ENCODE results near the gene RASL11A. TPM values are rescaled to one million over a fixed set of nuclear protein-coding genes. Genes with fewer than 3 reads are reported as not detected.

RASL11A gene
- total RNA-seq, 1 donor from 2014 or later: 2.0 TPM

DNA sequence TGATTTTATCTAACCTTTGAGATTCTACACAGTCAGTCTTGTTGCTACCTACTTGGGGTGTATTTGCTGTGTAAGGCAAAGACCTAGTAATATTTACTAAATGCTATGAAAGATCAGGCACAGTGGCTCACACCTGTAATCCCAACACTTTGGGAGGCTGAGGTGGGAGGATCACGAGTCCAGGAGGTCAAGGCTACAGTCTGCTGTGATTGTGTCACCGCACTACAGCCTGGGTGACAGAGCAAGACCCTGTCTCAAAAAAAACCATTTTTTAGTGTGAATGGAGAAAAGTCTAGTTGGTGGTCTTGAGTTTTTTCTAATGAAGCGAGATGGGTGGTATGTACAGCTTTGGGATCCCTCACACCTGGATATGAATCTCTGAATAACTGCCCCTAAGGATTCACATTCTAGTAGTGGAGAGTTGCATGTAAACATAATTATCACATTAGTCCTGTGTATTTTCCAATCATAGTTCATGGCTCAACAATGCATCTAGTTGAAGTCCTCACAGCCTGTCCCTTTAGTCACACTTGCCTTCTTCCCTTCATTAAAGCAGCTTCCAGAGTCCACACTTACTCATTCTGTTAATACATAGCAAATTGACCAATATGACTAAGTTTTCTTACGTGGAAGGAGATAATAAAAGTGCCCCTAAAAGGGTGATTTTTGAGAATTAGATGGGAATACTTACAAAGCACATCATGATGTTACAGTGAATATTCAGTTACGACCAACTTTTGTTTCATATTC is 11.8 kb upstream of the RASL11A start:
- POLR2A ChIA-PET: no interaction called here
- Mint-ChIP-seq H3K36me3 (ENCODE audit: low read depth) (peaks cover 70% of the 10 kb centered on the region), H3K9me3 (no peaks in the 10 kb centered on the region), H3K27ac (peak overlapping the region; percentile 80), H3K4me1 (peaks cover 64% of the 10 kb centered on the region), H3K27me3 (no peaks in the 10 kb centered on the region), H3K4me3 (no peak overlapping the region)
- no peak for DNase-seq
- TF ChIP-seq, protein P1, sequence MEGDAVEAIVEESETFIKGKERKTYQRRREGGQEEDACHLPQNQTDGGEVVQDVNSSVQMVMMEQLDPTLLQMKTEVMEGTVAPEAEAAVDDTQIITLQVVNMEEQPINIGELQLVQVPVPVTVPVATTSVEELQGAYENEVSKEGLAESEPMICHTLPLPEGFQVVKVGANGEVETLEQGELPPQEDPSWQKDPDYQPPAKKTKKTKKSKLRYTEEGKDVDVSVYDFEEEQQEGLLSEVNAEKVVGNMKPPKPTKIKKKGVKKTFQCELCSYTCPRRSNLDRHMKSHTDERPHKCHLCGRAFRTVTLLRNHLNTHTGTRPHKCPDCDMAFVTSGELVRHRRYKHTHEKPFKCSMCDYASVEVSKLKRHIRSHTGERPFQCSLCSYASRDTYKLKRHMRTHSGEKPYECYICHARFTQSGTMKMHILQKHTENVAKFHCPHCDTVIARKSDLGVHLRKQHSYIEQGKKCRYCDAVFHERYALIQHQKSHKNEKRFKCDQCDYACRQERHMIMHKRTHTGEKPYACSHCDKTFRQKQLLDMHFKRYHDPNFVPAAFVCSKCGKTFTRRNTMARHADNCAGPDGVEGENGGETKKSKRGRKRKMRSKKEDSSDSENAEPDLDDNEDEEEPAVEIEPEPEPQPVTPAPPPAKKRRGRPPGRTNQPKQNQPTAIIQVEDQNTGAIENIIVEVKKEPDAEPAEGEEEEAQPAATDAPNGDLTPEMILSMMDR (IDR thresholded peaks at IDR 0.05): no peak
- CTCF ChIA-PET: no interaction called here
- no peak for ATAC-seq (ENCODE audit: low read depth)
- intact Hi-C loops (cut with micrococcal nuclease): loop anchor here (10.0 kb wide), 1 partner anchor 166 kb away; the partner anchor contains the start of gene GTF3A

DNA sequence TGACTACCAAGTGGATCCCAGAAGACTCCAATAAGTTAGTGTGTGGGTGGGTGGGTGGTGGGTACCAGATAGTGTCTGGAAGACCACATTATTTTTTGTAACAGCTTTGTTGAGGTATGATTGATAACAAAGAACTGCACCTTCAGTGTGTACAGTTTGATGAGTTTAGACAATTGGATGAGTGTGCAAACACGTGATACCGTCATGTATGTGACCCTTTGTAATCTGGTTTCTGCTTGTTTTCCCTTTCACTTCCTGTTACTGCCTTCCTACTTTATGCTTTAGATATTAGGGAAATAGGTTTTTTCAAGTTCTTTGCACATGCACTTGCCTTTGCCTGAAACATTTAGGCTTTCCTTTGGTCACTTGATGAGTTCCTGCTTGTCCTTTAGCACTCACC is 10.8 kb upstream of the RASL11A start:
- peak; percentile 73 for ATAC-seq (ENCODE audit: low read depth)
- Mint-ChIP-seq H3K27me3 (no peaks in the 10 kb centered on the region), H3K27ac (peak overlapping the region; percentile 80), H3K4me3 (peak overlapping the region; percentile 13), H3K4me1 (peaks cover 61% of the 10 kb centered on the region), H3K36me3 (ENCODE audit: low read depth) (peaks cover 62% of the 10 kb centered on the region), H3K9me3 (no peaks in the 10 kb centered on the region)
- intact Hi-C loops (cut with micrococcal nuclease): loop anchor here (1.0 to 10.0 kb wide), 3 partner anchors 9 to 165 kb away; partner anchors contain the start of genes GTF3A, RASL11A and RPL21
- ChIA-PET CTCF (no interaction called here), POLR2A (interaction anchor here (0.7 kb wide), 1 partner anchor 9 kb away, joined by 3 read pairs; the partner anchor contains the start of gene RPL21)
- TF ChIP-seq, protein P1 (IDR thresholded peaks at IDR 0.05): no peak
- no peak for DNase-seq

DNA sequence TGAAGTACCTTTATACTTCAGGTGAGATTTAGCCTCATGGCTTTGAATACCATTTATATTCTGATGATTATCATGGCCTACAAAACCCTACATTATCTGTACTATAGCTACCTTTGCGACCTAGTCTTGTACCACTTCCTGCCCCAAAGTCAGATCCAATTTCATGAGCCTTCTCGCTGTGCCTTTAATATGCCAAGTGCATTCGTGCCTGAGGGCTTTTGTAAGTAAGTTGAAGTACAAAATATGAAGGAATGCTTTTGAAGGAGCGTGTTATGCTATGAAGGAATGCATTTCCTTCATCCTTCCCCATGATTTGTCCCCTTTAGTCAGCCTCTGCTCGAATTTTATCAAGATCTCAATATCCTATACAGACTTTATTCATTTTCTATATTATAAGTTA is 9.2 kb upstream of the RASL11A start:
- ATAC-seq (ENCODE audit: low read depth): no peak
- intact Hi-C loops (cut with micrococcal nuclease): no loop called here
- Mint-ChIP-seq H3K9me3 (no peaks in the 10 kb centered on the region), H3K27me3 (no peaks in the 10 kb centered on the region), H3K4me3 (no peak overlapping the region), H3K36me3 (ENCODE audit: low read depth) (peaks cover 49% of the 10 kb centered on the region), H3K27ac (no peak overlapping the region), H3K4me1 (peaks cover 56% of the 10 kb centered on the region)
- TF ChIP-seq, protein P1 (IDR thresholded peaks at IDR 0.05): no peak
- DNase-seq: no peak
- ChIA-PET CTCF (no interaction called here), POLR2A (no interaction called here)

DNA sequence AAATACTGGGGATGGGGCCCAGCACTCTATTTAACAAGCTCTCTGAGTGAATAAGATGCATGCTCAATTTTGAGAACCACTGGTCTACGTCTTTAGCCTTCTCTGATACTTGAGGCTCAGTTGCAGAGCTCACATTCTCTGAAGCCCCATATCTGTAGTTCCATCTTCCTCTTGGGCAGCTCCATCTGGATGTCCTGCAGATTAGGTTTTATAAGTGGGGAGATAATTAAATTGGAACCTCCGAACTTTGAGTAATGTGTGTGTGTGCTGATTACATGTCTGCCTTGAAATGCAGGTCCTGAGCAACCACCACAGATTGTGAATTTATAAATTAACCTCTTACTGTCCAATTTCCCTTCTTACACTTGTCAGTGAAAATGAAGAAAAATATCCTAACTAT is 7.2 kb upstream of the RASL11A start:
- DNase-seq: no peak
- no peak overlapping the region for H3K27ac Mint-ChIP-seq
- H3K4me3 Mint-ChIP-seq: no peak overlapping the region
- H3K27me3 Mint-ChIP-seq: no peaks in the 10 kb centered on the region
- H3K36me3 Mint-ChIP-seq (ENCODE audit: low read depth): peaks cover 29% of the 10 kb centered on the region
- no peak for ATAC-seq (ENCODE audit: low read depth)
- CTCF ChIA-PET: no interaction called here
- H3K9me3 Mint-ChIP-seq: no peaks in the 10 kb centered on the region
- H3K4me1 Mint-ChIP-seq: peaks cover 61% of the 10 kb centered on the region
- POLR2A ChIA-PET: no interaction called here
- TF ChIP-seq, protein P1 (IDR thresholded peaks at IDR 0.05): no peak
- intact Hi-C loops (cut with micrococcal nuclease): no loop called here

DNA sequence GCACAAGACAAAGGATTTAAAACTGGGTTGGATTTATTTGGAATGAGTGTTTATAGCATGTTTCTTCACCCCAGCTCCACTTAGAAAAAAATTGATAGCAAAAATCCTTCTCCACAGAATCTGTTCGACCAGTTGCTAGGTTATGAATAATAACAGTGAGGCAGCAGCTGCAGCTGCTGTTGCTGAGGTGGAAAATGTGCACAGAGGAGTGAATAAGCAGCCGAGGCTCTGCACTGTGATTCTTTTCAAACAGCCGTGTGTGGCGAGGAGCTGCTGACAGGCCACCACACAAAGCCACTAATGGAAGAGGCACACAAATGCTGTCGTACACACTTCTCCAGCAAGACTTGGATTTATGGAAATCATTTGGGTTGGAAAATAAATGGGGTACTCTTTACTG is 6.4 kb upstream of the RASL11A start:
- peaks cover 53% of the 10 kb centered on the region for H3K4me1 Mint-ChIP-seq
- ATAC-seq (ENCODE audit: low read depth) (no peak), DNase-seq (no peak)
- TF ChIP-seq, protein P1 (IDR thresholded peaks at IDR 0.05): no peak
- no peak overlapping the region for H3K27ac Mint-ChIP-seq
- CTCF ChIA-PET: interaction anchor here (1.2 kb wide), 1 partner anchor 11 kb away, joined by 4 read pairs; no protein-coding TSS in a partner anchor
- no peaks in the 10 kb centered on the region for H3K9me3 Mint-ChIP-seq
- POLR2A ChIA-PET: interaction anchor here (0.7 kb wide), 1 partner anchor 187 kb away, joined by 3 read pairs; no protein-coding TSS in a partner anchor
- no peaks in the 10 kb centered on the region for H3K27me3 Mint-ChIP-seq
- H3K4me3 Mint-ChIP-seq: no peak overlapping the region
- intact Hi-C loops (cut with micrococcal nuclease): no loop called here
- H3K36me3 Mint-ChIP-seq (ENCODE audit: low read depth): peaks cover 21% of the 10 kb centered on the region

All from activated B cell treated with CpG ODN at 0.5 μM for 24 hours (primary cell).